ENCODE data around the gene ARF3. TPM values are rescaled to one million over a fixed set of nuclear protein-coding genes. Genes with fewer than 3 reads are reported as not detected.

The ARF3 gene
- total and polyA plus RNA-seq, 4 donors: 14.1 to 29.5 (median 19.4) TPM

DNA sequence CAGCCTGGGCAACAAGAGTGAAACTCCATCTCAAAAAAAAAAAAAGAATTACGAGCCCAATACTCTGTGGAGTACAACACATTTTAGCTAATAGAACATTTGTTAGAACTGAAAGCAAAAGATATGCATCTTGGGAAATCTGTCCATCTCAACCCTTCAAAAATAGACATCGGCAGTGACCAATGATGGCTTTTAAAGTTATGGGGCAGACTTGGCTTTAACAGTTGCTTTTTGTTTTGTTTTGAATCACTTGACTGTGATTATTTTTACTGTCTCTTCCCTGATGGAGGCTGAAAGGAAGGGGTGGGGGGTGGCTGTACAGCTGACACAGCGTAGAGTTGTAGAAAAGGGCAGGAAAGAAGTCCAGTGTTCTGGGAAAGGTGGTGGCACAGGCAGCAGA lies 34.2 kb downstream of the ARF3 start:
- TF ChIP-seq RXRA (IDR thresholded peaks at IDR 0.05): no peak
- TF ChIP-seq GABPA (IDR thresholded peaks at IDR 0.05 in 1 of 2, conservative IDR thresholded peaks at IDR 0.05 in 1 of 2): no peak

DNA sequence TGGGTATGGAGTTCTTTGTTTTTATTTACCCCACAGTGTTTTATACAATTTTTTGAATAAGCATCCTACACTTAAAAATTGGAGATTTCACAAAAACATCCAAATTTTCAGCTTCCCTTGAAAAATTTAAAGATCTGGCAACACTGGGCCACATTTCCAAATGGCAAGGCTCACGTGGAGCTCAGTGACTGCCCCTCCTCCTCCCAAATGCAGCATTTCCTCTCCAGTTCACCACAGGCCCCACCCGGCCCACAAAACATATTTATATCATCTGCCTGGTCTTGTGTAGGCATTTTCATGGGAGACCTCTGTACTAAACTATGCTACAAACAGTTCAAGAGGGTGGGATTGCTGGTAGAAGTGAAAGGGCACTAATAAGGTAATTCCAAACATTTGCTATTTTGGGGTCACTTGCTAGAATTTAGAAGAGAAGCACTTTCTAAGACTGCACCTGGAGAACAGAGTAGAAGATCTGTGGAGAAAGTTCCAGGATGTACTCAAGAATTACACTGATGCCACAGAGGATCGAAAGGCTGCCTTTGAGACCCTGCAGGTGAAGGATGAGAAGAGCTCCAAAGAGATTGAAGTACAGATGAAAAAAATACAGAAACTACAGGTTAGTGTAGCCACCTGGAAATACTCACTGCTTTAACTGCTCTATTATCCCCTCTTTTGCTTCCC lies 39.3 kb downstream of the ARF3 start:
- H3K9ac ChIP-seq (ENCODE audit: low read depth in 1 of 2, low read length in 2 of 2): no peak overlapping the region
- no peaks in the 10 kb centered on the region for H3K4me1 ChIP-seq (ENCODE audit: control insufficient read depth in 4 of 4, insufficient read depth in 4 of 4, low read length in 3 of 4)
- no peak for DNase-seq (ENCODE audit: low spot score)
- H3K9me3 ChIP-seq (ENCODE audit: control insufficient read depth in 4 of 4, low read length in 3 of 4): no peaks in the 10 kb centered on the region
- no peak overlapping the region for H3K27ac ChIP-seq (ENCODE audit: low read depth in 1 of 2, low read length in 2 of 2)
- H3K4me3 ChIP-seq (ENCODE audit: low read depth in 1 of 3, low read length in 3 of 3): no peak overlapping the region
- no peaks in the 10 kb centered on the region for H3K27me3 ChIP-seq (ENCODE audit: control insufficient read depth in 4 of 4, insufficient read depth in 4 of 4, low read length in 3 of 4)
- TF ChIP-seq, protein P1, sequence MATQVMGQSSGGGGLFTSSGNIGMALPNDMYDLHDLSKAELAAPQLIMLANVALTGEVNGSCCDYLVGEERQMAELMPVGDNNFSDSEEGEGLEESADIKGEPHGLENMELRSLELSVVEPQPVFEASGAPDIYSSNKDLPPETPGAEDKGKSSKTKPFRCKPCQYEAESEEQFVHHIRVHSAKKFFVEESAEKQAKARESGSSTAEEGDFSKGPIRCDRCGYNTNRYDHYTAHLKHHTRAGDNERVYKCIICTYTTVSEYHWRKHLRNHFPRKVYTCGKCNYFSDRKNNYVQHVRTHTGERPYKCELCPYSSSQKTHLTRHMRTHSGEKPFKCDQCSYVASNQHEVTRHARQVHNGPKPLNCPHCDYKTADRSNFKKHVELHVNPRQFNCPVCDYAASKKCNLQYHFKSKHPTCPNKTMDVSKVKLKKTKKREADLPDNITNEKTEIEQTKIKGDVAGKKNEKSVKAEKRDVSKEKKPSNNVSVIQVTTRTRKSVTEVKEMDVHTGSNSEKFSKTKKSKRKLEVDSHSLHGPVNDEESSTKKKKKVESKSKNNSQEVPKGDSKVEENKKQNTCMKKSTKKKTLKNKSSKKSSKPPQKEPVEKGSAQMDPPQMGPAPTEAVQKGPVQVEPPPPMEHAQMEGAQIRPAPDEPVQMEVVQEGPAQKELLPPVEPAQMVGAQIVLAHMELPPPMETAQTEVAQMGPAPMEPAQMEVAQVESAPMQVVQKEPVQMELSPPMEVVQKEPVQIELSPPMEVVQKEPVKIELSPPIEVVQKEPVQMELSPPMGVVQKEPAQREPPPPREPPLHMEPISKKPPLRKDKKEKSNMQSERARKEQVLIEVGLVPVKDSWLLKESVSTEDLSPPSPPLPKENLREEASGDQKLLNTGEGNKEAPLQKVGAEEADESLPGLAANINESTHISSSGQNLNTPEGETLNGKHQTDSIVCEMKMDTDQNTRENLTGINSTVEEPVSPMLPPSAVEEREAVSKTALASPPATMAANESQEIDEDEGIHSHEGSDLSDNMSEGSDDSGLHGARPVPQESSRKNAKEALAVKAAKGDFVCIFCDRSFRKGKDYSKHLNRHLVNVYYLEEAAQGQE (IDR thresholded peaks at IDR 0.05): no peak
- TF ChIP-seq HNF4G (IDR thresholded peaks at IDR 0.05): no peak
- no peak for TF ChIP-seq RAD21 (IDR thresholded peaks at IDR 0.05)
- no peak for TF ChIP-seq SP1 (IDR thresholded peaks at IDR 0.05)
- TF ChIP-seq, protein P2, sequence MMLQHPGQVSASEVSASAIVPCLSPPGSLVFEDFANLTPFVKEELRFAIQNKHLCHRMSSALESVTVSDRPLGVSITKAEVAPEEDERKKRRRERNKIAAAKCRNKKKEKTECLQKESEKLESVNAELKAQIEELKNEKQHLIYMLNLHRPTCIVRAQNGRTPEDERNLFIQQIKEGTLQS (IDR thresholded peaks at IDR 0.05): no peak
- no peak for TF ChIP-seq EGR1 (IDR thresholded peaks at IDR 0.05; ENCODE audit: low read depth in 2 of 2)
- no peak for TF ChIP-seq FOXA1 (IDR thresholded peaks at IDR 0.05)
- TF ChIP-seq GABPA (IDR thresholded peaks at IDR 0.05 in 1 of 2, conservative IDR thresholded peaks at IDR 0.05 in 1 of 2): no peak
- no peak for TF ChIP-seq JUND (IDR thresholded peaks at IDR 0.05)
- TF ChIP-seq RXRA (IDR thresholded peaks at IDR 0.05): no peak
- TF ChIP-seq HNF4A (conservative IDR thresholded peaks at IDR 0.05): no peak
- TF ChIP-seq, protein P3, sequence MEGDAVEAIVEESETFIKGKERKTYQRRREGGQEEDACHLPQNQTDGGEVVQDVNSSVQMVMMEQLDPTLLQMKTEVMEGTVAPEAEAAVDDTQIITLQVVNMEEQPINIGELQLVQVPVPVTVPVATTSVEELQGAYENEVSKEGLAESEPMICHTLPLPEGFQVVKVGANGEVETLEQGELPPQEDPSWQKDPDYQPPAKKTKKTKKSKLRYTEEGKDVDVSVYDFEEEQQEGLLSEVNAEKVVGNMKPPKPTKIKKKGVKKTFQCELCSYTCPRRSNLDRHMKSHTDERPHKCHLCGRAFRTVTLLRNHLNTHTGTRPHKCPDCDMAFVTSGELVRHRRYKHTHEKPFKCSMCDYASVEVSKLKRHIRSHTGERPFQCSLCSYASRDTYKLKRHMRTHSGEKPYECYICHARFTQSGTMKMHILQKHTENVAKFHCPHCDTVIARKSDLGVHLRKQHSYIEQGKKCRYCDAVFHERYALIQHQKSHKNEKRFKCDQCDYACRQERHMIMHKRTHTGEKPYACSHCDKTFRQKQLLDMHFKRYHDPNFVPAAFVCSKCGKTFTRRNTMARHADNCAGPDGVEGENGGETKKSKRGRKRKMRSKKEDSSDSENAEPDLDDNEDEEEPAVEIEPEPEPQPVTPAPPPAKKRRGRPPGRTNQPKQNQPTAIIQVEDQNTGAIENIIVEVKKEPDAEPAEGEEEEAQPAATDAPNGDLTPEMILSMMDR (IDR thresholded peaks at IDR 0.05; ENCODE audit: low read depth, low read length, missing input control): no peak
- no peak for TF ChIP-seq NR2F2 (IDR thresholded peaks at IDR 0.05)
- TF ChIP-seq TAF1 (conservative IDR thresholded peaks at IDR 0.05): no peak
- no peak for TF ChIP-seq YY1 (IDR thresholded peaks at IDR 0.05)
- TF ChIP-seq, protein P4, sequence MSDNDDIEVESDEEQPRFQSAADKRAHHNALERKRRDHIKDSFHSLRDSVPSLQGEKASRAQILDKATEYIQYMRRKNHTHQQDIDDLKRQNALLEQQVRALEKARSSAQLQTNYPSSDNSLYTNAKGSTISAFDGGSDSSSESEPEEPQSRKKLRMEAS (IDR thresholded peaks at IDR 0.05): no peak
- TF ChIP-seq, protein P5, sequence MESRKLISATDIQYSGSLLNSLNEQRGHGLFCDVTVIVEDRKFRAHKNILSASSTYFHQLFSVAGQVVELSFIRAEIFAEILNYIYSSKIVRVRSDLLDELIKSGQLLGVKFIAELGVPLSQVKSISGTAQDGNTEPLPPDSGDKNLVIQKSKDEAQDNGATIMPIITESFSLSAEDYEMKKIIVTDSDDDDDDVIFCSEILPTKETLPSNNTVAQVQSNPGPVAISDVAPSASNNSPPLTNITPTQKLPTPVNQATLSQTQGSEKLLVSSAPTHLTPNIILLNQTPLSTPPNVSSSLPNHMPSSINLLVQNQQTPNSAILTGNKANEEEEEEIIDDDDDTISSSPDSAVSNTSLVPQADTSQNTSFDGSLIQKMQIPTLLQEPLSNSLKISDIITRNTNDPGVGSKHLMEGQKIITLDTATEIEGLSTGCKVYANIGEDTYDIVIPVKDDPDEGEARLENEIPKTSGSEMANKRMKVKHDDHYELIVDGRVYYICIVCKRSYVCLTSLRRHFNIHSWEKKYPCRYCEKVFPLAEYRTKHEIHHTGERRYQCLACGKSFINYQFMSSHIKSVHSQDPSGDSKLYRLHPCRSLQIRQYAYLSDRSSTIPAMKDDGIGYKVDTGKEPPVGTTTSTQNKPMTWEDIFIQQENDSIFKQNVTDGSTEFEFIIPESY (IDR thresholded peaks at IDR 0.05): no peak
- no peak for TF ChIP-seq FOXA2 (IDR thresholded peaks at IDR 0.05)
- peaks cover 0 to 3% (median 0%) of the 10 kb centered on the region in 4 donors for H3K36me3 ChIP-seq (ENCODE audit: control insufficient read depth in 4 of 4, insufficient read depth in 3 of 4, low read depth in 1 of 4, low read length in 3 of 4)
- 77% methylated on average over 3 of the region's 3 CpGs for WGBS

More for the DNA sequence above, 34.2 kb downstream of the ARF3 start:
- no peak for DNase-seq (ENCODE audit: low spot score)
- Histone ChIP-seq H3K4me3 (ENCODE audit: low read depth in 1 of 3, low read length in 3 of 3) (no peak overlapping the region), H3K9me3 (ENCODE audit: control insufficient read depth in 4 of 4, low read length in 3 of 4) (no peaks in the 10 kb centered on the region), H3K27ac (ENCODE audit: low read depth in 1 of 2, low read length in 2 of 2) (no peak overlapping the region), H3K36me3 (ENCODE audit: control insufficient read depth in 4 of 4, insufficient read depth in 3 of 4, low read depth in 1 of 4, low read length in 3 of 4) (peaks cover 0 to 9% (median 0%) of the 10 kb centered on the region in 4 donors), H3K27me3 (ENCODE audit: control insufficient read depth in 4 of 4, insufficient read depth in 4 of 4, low read length in 3 of 4) (no peaks in the 10 kb centered on the region), H3K9ac (ENCODE audit: low read depth in 1 of 2, low read length in 2 of 2) (no peak overlapping the region), H3K4me1 (ENCODE audit: control insufficient read depth in 4 of 4, insufficient read depth in 4 of 4, low read length in 3 of 4) (peaks cover 0 to 10% (median 9%) of the 10 kb centered on the region in 4 donors)
- 90% methylated on average over 3 of the region's 3 CpGs for WGBS
